Measurements from ENCODE around the gene VPS26B. TPM values are rescaled to one million over a fixed set of nuclear protein-coding genes. Genes with fewer than 3 reads are reported as not detected.
"Not testable (repeated sequence)": the region's sequence is repeated elsewhere in the genome, so short reads cannot be mapped to it uniquely, and the experiment has no call there.

Gene VPS26B
- total and polyA plus RNA-seq, 5 donors from 2014 or later, result 43.9 to 65.1 (median 61.6) TPM

DNA sequence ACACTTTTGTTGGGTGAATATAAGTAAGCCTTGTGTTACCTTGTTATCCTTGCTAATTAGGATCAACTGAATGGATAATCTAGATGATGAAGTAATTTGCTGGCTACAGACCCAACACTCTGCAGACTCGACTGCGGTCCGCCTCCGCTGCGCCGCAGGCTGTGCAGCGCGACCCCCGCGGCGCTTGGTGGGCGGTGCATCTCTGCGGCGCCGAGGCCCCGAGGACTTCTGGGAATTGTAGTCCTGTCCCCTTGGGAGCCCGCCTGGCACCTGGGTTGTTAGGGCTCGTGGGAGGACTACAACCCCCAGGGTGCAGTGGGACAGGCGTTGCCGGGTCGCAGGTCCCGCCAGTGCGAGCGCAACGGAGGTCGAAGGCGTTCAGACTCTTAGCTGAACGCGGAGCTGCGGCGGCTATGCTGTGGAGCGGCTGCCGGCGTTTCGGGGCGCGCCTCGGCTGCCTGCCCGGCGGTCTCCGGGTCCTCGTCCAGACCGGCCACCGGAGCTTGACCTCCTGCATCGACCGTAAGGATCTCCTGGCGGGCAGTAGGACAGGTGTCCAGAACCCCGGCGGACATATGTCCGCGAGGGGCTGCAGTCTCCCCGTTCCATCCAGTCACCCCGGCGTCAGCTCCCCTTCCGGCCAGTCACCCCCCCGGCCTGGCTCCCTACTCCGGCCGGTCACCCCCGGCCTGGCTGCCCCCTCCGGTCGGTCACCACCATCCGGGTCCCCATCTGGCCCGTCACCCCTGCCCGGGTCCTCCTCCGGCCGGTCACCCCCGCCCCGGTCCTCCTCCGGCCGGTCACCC lies 28.9 kb downstream of the VPS26B start, which contains the start of the genes ACAD8 and THYN1:
Gene ACAD8 (plus strand): TSS at position 381 of the 806 bp plus-strand sequence. CDS start 33 bp downstream, at position 414.
Gene THYN1 (minus strand): TSS at position 165 of the 806 bp plus-strand sequence. CDS start 470 bp downstream, outside the sequence.
- H3K27ac Mint-ChIP-seq, result peak within 1 kb of the TSS; percentile 45 to 93 (median 92)
- Histone ChIP-seq H3K4me1 (ENCODE audit: control insufficient read depth, insufficient read depth, low read length, poor library complexity, severe bottlenecking) (peaks cover 27% of the 10 kb centered on the region), H3K27me3 (ENCODE audit: control insufficient read depth, insufficient read depth, low read length) (no peaks in the 10 kb centered on the region), H3K4me3 (ENCODE audit: low read depth, low read length) (peak within 1 kb of the TSS; percentile 100), H3K27ac (ENCODE audit: insufficient read depth, low read length, poor library complexity, severe bottlenecking) (peak within 1 kb of the TSS; percentile 63), H3K36me3 (ENCODE audit: control insufficient read depth, insufficient read depth, low read length) (peaks cover 39% of the 10 kb centered on the region), H3K9me3 (ENCODE audit: control insufficient read depth in 2 of 2, low read length in 2 of 2) (no peaks in the 10 kb centered on the region)
- ATAC-seq (ENCODE audit: low read depth in 2 of 2), result peak; percentile 100
- H3K4me3 Mint-ChIP-seq, result peak within 1 kb of the TSS; percentile 92 to 100 (median 98)
- no peaks in the 10 kb centered on the region for H3K27me3 Mint-ChIP-seq
- DNase-seq, result peak; percentile 94 to 98 (median 96)
- peaks cover 28 to 48% (median 37%) of the 10 kb centered on the region in 4 donors for H3K4me1 Mint-ChIP-seq
- H3K9me3 Mint-ChIP-seq, result no peaks in the 10 kb centered on the region
- H3K36me3 Mint-ChIP-seq, result peaks cover 14% of the 10 kb centered on the region

DNA sequence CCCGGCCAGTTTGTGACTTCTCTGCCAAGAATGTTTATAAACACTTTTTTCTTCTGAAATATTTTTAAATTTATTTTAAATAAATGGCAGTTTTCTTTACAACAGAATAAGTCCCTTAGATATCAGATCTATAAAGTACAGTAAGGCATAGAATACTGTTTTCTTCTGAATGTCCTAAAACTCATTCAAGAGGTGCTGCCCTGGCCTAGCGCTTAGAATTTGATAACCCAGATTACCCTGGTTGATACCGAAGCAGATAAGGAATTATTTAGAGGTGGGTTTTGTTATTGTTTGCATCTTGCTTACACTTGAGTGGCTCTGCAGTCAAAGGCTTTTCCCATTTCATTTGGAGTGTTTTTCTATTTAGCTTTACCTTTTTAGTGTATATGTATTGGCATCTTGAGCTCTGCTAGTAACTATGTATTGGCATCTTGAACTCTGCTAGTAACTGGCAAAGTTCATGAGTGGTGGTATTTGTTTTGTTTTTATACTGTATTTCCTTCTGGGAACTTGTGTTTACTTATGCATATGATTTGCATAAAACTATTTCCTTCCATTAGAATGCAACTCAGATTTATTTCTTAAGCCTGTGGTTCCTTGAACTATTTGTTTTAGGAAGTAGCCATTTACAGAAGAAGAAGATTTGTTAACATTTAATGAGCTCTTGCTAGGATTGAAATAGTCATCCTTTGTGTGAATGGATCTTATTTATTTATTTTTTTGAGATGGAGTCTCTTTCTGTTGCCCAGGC lies 30.1 kb downstream of the VPS26B start:
- H3K27ac Mint-ChIP-seq, result peak overlapping the region in 1 of 3 donors; percentile 13
- H3K27me3 Mint-ChIP-seq, result no peaks in the 10 kb centered on the region
- peaks cover 16% of the 10 kb centered on the region for H3K36me3 Mint-ChIP-seq

DNA sequence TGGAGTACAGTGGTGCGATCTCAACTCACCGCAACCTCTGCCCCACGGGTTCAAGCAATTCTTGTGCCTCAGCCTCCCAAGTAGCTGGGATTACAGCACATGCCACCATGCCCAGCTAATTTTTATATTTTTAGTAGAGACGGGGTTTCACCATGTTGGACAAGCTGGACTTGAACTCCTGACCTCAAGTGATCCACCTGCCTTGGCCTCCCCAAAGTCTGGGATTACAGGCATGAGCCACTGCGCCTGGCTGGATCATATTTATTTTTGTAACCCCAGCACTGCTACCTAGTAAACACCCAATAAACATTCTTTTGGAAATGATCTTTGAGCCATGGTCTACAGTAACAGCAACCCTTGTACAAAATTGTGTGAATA lies 30.7 kb downstream of the VPS26B start:
- Mint-ChIP-seq H3K4me3 (peak overlapping the region in 3 of 4 donors; percentile 56 to 92 (median 70)), H3K4me1 (peaks cover 23 to 48% (median 33%) of the 10 kb centered on the region in 4 donors), H3K36me3 (peaks cover 19% of the 10 kb centered on the region)
- H3K4me3 ChIP-seq (ENCODE audit: low read depth, low read length); H3K9me3 Mint-ChIP-seq; DNase-seq; H3K9me3 ChIP-seq (ENCODE audit: control insufficient read depth in 2 of 2, low read length in 2 of 2); ATAC-seq (ENCODE audit: low read depth in 2 of 2); H3K27ac ChIP-seq (ENCODE audit: insufficient read depth, low read length, poor library complexity, severe bottlenecking); H3K27me3 ChIP-seq (ENCODE audit: control insufficient read depth, insufficient read depth, low read length); H3K27ac Mint-ChIP-seq; H3K27me3 Mint-ChIP-seq: not testable (repeated sequence)
- Histone ChIP-seq H3K36me3 (ENCODE audit: control insufficient read depth, insufficient read depth, low read length) (peaks cover 39% of the 10 kb centered on the region), H3K4me1 (ENCODE audit: control insufficient read depth, insufficient read depth, low read length, poor library complexity, severe bottlenecking) (peaks cover 27% of the 10 kb centered on the region)

More for the DNA sequence above, 30.1 kb downstream of the VPS26B start:
- Histone ChIP-seq H3K27ac (ENCODE audit: insufficient read depth, low read length, poor library complexity, severe bottlenecking) (no peak overlapping the region), H3K36me3 (ENCODE audit: control insufficient read depth, insufficient read depth, low read length) (peaks cover 39% of the 10 kb centered on the region), H3K4me3 (ENCODE audit: low read depth, low read length) (peak overlapping the region; percentile 81), H3K27me3 (ENCODE audit: control insufficient read depth, insufficient read depth, low read length) (no peaks in the 10 kb centered on the region), H3K9me3 (ENCODE audit: control insufficient read depth in 2 of 2, low read length in 2 of 2) (no peaks in the 10 kb centered on the region), H3K4me1 (ENCODE audit: control insufficient read depth, insufficient read depth, low read length, poor library complexity, severe bottlenecking) (peaks cover 27% of the 10 kb centered on the region)
- DNase-seq (no peak), ATAC-seq (ENCODE audit: low read depth in 2 of 2) (no peak)
- Mint-ChIP-seq H3K4me1 (peaks cover 23 to 48% (median 33%) of the 10 kb centered on the region in 4 donors), H3K4me3 (peak overlapping the region; percentile 92 to 100 (median 98)), H3K9me3 (no peaks in the 10 kb centered on the region)

DNA sequence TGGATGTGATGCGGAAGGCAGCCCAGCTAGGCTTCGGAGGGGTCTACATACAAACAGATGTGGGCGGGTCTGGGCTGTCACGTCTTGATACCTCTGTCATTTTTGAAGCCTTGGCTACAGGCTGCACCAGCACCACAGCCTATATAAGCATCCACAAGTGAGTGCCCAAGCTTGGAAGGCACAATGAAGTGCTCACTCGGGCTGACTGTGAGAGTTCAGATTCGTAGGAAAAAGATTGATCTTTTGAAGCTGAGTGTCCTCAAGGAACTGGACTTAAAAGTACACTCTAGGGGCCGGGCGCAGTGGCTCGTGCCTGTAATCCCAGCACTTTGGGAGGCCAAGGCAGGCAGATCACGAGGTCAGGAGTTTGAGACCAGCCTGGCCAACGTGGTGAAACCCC lies 32.6 kb downstream of the VPS26B start:
- no peaks in the 10 kb centered on the region for H3K27me3 ChIP-seq (ENCODE audit: control insufficient read depth, insufficient read depth, low read length)
- DNase-seq (no peak), ATAC-seq (ENCODE audit: low read depth in 2 of 2) (no peak)
- no peak overlapping the region for H3K27ac Mint-ChIP-seq
- peaks cover 22 to 37% (median 28%) of the 10 kb centered on the region in 4 donors for H3K4me1 Mint-ChIP-seq
- H3K27ac ChIP-seq (ENCODE audit: insufficient read depth, low read length, poor library complexity, severe bottlenecking), result no peak overlapping the region
- H3K36me3 ChIP-seq (ENCODE audit: control insufficient read depth, insufficient read depth, low read length), result peaks cover 46% of the 10 kb centered on the region
- H3K9me3 ChIP-seq (ENCODE audit: control insufficient read depth in 2 of 2, low read length in 2 of 2), result no peaks in the 10 kb centered on the region
- no peak overlapping the region for H3K4me3 Mint-ChIP-seq
- H3K36me3 Mint-ChIP-seq, result peaks cover 25% of the 10 kb centered on the region
- H3K4me3 ChIP-seq (ENCODE audit: low read depth, low read length), result no peak overlapping the region
- peaks cover 18% of the 10 kb centered on the region for H3K4me1 ChIP-seq (ENCODE audit: control insufficient read depth, insufficient read depth, low read length, poor library complexity, severe bottlenecking)
- no peaks in the 10 kb centered on the region for H3K27me3 Mint-ChIP-seq
- no peaks in the 10 kb centered on the region for H3K9me3 Mint-ChIP-seq

- Histone ChIP-seq H3K9me3 (ENCODE audit: control insufficient read depth in 2 of 2, low read length in 2 of 2) (no peaks in the 10 kb centered on the region), H3K4me3 (ENCODE audit: low read depth, low read length) (no peak overlapping the region), H3K27ac (ENCODE audit: insufficient read depth, low read length, poor library complexity, severe bottlenecking) (no peak overlapping the region), H3K4me1 (ENCODE audit: control insufficient read depth, insufficient read depth, low read length, poor library complexity, severe bottlenecking) (peaks cover 8% of the 10 kb centered on the region), H3K36me3 (ENCODE audit: control insufficient read depth, insufficient read depth, low read length) (peaks cover 56% of the 10 kb centered on the region), H3K27me3 (ENCODE audit: control insufficient read depth, insufficient read depth, low read length) (no peaks in the 10 kb centered on the region)
- H3K27me3 Mint-ChIP-seq, result no peaks in the 10 kb centered on the region
- no peak for ATAC-seq (ENCODE audit: low read depth in 2 of 2)
- peaks cover 16 to 22% (median 20%) of the 10 kb centered on the region in 4 donors for H3K4me1 Mint-ChIP-seq
- no peaks in the 10 kb centered on the region for H3K9me3 Mint-ChIP-seq
- peak overlapping the region in 1 of 4 donors; percentile 29 for H3K4me3 Mint-ChIP-seq
- peak overlapping the region in 1 of 3 donors; percentile 17 for H3K27ac Mint-ChIP-seq
- no peak for DNase-seq
- peaks cover 25% of the 10 kb centered on the region for H3K36me3 Mint-ChIP-seq
These were observed 34.1 kb downstream of the VPS26B start for GRCh38 chr11:134258577-134258976.

DNA sequence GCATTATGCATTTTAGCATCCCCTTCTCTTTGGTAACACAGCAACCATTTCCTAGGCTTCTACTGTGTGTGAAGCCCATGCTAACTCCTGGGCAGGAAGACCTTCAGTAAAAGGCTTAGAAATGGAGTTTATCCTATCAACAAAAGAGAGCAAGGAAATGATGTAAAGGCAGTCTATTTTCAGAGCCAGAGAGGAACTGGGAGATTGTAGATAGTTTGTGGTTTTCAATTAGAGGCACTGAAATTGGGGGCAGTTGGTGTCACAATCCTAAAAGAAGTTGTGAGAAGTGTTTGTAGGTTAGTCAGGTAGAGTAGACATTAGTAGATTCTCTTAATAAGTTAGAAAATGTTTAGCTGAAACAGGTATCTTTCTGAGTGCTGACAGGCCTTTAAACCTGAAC lies 36.0 kb downstream of the VPS26B start:
- H3K36me3 ChIP-seq (ENCODE audit: control insufficient read depth, insufficient read depth, low read length), result peaks cover 56% of the 10 kb centered on the region

GRCh38 chr11:134260983-134261382 lies 36.5 kb downstream of the VPS26B start:
- no peak overlapping the region for H3K4me3 ChIP-seq (ENCODE audit: low read depth, low read length)
- H3K4me1 ChIP-seq (ENCODE audit: control insufficient read depth, insufficient read depth, low read length, poor library complexity, severe bottlenecking), result no peaks in the 10 kb centered on the region
- ATAC-seq (ENCODE audit: low read depth in 2 of 2) (no peak), DNase-seq (no peak)
- H3K4me1 Mint-ChIP-seq, result peaks cover 0 to 10% (median 5%) of the 10 kb centered on the region in 4 donors
- no peaks in the 10 kb centered on the region for H3K9me3 ChIP-seq (ENCODE audit: control insufficient read depth in 2 of 2, low read length in 2 of 2)
- no peaks in the 10 kb centered on the region for H3K27me3 ChIP-seq (ENCODE audit: control insufficient read depth, insufficient read depth, low read length)
- peaks cover 25% of the 10 kb centered on the region for H3K36me3 Mint-ChIP-seq
- H3K27ac Mint-ChIP-seq, result no peak overlapping the region
- no peaks in the 10 kb centered on the region for H3K9me3 Mint-ChIP-seq
- H3K4me3 Mint-ChIP-seq, result peak overlapping the region in 1 of 4 donors; percentile 76
- H3K27me3 Mint-ChIP-seq, result no peaks in the 10 kb centered on the region
- peaks cover 56% of the 10 kb centered on the region for H3K36me3 ChIP-seq (ENCODE audit: control insufficient read depth, insufficient read depth, low read length)
- no peak overlapping the region for H3K27ac ChIP-seq (ENCODE audit: insufficient read depth, low read length, poor library complexity, severe bottlenecking)

More for the DNA sequence above, 36.0 kb downstream of the VPS26B start:
- Histone ChIP-seq H3K4me1 (ENCODE audit: control insufficient read depth, insufficient read depth, low read length, poor library complexity, severe bottlenecking) (no peaks in the 10 kb centered on the region), H3K4me3 (ENCODE audit: low read depth, low read length) (no peak overlapping the region), H3K27me3 (ENCODE audit: control insufficient read depth, insufficient read depth, low read length) (no peaks in the 10 kb centered on the region), H3K27ac (ENCODE audit: insufficient read depth, low read length, poor library complexity, severe bottlenecking) (no peak overlapping the region), H3K9me3 (ENCODE audit: control insufficient read depth in 2 of 2, low read length in 2 of 2) (no peaks in the 10 kb centered on the region)
- Mint-ChIP-seq H3K9me3 (no peaks in the 10 kb centered on the region), H3K4me1 (peaks cover 4 to 12% (median 7%) of the 10 kb centered on the region in 4 donors), H3K27me3 (no peaks in the 10 kb centered on the region), H3K36me3 (peaks cover 25% of the 10 kb centered on the region), H3K4me3 (peak overlapping the region in 1 of 4 donors; percentile 15), H3K27ac (no peak overlapping the region)
- ATAC-seq (ENCODE audit: low read depth in 2 of 2) (no peak), DNase-seq (no peak)

All from CD4-positive, CD25-positive, alpha-beta regulatory T cell (primary cell).